ENCODE data around the gene RNF181. TPM values are rescaled to one million over a fixed set of nuclear protein-coding genes. Genes with fewer than 3 reads are reported as not detected.

The RNF181 gene
- total and polyA plus RNA-seq, 2 of the 13 experiments (the other 11 are each of a cell fraction or from before 2014, with no cell fraction given): 224 to 578 TPM

- TF ChIP-seq ZNF331 (CRISPR knock-in tag; IDR thresholded peaks at IDR 0.05) (peak; percentile 67; the same call in 1 of the 2 replicates), MIER2 (CRISPR knock-in tag; IDR thresholded peaks at IDR 0.05) (peak; percentile 66), THAP11 (CRISPR knock-in tag; IDR thresholded peaks at IDR 0.05) (peak; percentile 96), NPAS2 (CRISPR knock-in tag; IDR thresholded peaks at IDR 0.05; ENCODE audit: borderline replicate concordance) (no peak), ZNF543 (CRISPR knock-in tag; IDR thresholded peaks at IDR 0.05) (peak; percentile 82; the same call in 1 of the 2 replicates), EEA1 (CRISPR knock-in tag; IDR thresholded peaks at IDR 0.05; ENCODE audit: borderline replicate concordance) (0 out of 2 replicates have a peak, but pooled peaks have one; percentile 45), ZNF138 (CRISPR knock-in tag; IDR thresholded peaks at IDR 0.05; ENCODE audit: low read depth) (no peak), EZH2 (conservative IDR thresholded peaks at IDR 0.05; ENCODE audit: low read depth, low read length) (no peak), TCF12 (IDR thresholded peaks at IDR 0.05) (no peak), TCF12 (CRISPR knock-in tag; IDR thresholded peaks at IDR 0.05) (peak; percentile 81), NCOR1 (IDR thresholded peaks at IDR 0.05; ENCODE audit: borderline replicate concordance, low read length) (peak; percentile 91; the same call in 1 of the 2 replicates), NCOA1 (CRISPR knock-in tag; IDR thresholded peaks at IDR 0.05) (peak; percentile 93), ZNF878 (CRISPR knock-in tag; IDR thresholded peaks at IDR 0.05) (peak; percentile 94)
- TF ChIP-seq, protein P1, sequence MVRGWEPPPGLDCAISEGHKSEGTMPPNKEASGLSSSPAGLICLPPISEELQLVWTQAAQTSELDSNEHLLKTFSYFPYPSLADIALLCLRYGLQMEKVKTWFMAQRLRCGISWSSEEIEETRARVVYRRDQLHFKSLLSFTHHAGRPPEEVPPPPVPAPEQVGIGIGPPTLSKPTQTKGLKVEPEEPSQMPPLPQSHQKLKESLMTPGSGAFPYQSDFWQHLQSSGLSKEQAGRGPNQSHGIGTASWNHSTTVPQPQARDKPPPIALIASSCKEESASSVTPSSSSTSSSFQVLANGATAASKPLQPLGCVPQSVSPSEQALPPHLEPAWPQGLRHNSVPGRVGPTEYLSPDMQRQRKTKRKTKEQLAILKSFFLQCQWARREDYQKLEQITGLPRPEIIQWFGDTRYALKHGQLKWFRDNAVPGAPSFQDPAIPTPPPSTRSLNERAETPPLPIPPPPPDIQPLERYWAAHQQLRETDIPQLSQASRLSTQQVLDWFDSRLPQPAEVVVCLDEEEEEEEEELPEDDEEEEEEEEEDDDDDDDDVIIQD (CRISPR knock-in tag; IDR thresholded peaks at IDR 0.05; ENCODE audit: low read depth): peak; percentile 34; the same call in 1 of the 2 replicates
- TF ChIP-seq, protein P2, sequence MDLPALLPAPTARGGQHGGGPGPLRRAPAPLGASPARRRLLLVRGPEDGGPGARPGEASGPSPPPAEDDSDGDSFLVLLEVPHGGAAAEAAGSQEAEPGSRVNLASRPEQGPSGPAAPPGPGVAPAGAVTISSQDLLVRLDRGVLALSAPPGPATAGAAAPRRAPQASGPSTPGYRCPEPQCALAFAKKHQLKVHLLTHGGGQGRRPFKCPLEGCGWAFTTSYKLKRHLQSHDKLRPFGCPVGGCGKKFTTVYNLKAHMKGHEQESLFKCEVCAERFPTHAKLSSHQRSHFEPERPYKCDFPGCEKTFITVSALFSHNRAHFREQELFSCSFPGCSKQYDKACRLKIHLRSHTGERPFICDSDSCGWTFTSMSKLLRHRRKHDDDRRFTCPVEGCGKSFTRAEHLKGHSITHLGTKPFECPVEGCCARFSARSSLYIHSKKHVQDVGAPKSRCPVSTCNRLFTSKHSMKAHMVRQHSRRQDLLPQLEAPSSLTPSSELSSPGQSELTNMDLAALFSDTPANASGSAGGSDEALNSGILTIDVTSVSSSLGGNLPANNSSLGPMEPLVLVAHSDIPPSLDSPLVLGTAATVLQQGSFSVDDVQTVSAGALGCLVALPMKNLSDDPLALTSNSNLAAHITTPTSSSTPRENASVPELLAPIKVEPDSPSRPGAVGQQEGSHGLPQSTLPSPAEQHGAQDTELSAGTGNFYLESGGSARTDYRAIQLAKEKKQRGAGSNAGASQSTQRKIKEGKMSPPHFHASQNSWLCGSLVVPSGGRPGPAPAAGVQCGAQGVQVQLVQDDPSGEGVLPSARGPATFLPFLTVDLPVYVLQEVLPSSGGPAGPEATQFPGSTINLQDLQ (CRISPR knock-in tag; IDR thresholded peaks at IDR 0.05): peak; percentile 88; the same call in 1 of the 2 replicates
- TF ChIP-seq, protein P3, sequence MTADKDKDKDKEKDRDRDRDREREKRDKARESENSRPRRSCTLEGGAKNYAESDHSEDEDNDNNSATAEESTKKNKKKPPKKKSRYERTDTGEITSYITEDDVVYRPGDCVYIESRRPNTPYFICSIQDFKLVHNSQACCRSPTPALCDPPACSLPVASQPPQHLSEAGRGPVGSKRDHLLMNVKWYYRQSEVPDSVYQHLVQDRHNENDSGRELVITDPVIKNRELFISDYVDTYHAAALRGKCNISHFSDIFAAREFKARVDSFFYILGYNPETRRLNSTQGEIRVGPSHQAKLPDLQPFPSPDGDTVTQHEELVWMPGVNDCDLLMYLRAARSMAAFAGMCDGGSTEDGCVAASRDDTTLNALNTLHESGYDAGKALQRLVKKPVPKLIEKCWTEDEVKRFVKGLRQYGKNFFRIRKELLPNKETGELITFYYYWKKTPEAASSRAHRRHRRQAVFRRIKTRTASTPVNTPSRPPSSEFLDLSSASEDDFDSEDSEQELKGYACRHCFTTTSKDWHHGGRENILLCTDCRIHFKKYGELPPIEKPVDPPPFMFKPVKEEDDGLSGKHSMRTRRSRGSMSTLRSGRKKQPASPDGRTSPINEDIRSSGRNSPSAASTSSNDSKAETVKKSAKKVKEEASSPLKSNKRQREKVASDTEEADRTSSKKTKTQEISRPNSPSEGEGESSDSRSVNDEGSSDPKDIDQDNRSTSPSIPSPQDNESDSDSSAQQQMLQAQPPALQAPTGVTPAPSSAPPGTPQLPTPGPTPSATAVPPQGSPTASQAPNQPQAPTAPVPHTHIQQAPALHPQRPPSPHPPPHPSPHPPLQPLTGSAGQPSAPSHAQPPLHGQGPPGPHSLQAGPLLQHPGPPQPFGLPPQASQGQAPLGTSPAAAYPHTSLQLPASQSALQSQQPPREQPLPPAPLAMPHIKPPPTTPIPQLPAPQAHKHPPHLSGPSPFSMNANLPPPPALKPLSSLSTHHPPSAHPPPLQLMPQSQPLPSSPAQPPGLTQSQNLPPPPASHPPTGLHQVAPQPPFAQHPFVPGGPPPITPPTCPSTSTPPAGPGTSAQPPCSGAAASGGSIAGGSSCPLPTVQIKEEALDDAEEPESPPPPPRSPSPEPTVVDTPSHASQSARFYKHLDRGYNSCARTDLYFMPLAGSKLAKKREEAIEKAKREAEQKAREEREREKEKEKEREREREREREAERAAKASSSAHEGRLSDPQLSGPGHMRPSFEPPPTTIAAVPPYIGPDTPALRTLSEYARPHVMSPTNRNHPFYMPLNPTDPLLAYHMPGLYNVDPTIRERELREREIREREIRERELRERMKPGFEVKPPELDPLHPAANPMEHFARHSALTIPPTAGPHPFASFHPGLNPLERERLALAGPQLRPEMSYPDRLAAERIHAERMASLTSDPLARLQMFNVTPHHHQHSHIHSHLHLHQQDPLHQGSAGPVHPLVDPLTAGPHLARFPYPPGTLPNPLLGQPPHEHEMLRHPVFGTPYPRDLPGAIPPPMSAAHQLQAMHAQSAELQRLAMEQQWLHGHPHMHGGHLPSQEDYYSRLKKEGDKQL (CRISPR knock-in tag; IDR thresholded peaks at IDR 0.05; ENCODE audit: low read depth): no peak
Observed at GRCh38 chr2:85561280-85562212, 34.0 kb upstream of the RNF181 start, which contains the start of gene GGCX (continued).
